NCI-H2227 (cell line): ENCODE results near the gene GRK4.
"Not testable (repeated sequence)": the region's sequence is repeated elsewhere in the genome, so short reads cannot be mapped to it uniquely, and the experiment has no call there.

ENCODE experiments used
- DNase-seq: peaks from one replicate; lab custom pipeline; 2025; ENCODE audit not compliant: unreplicated experiment; lab: John Stamatoyannopoulos, UW

The GRK4 gene

GRCh38 chr4:2941138-2942036 lies 22.0 kb upstream of the GRK4 start:
- DNase-seq = no peak

DNA sequence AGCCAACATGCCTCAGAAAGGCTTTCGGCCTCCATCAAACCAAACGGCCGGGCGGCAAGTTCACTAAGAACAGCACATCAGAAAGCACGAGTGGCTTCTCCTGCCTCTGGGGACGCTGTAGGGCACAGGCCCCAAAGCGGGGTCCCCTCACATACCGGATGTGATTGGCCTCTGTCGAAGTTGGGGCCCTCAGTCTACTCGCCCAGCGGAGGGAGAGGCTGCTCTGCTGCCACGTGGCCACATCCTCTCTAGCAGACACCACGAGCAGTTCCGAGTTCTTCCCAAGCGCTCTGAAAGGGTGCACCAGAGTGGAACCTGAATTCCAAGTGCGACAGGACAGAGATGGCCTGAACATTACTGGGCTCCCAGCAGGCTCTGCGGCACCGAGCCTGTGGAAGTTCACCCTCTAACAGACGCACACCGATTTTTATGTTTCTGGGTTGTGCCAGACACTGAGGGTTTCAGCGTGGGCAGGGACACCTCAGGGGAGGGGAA lies 21.3 kb upstream of the GRK4 start:
- DNase-seq = no peak

- no peak for DNase-seq
Measured at GRCh38 chr4:2942532-2943363, 20.6 kb upstream of the GRK4 start.

DNA sequence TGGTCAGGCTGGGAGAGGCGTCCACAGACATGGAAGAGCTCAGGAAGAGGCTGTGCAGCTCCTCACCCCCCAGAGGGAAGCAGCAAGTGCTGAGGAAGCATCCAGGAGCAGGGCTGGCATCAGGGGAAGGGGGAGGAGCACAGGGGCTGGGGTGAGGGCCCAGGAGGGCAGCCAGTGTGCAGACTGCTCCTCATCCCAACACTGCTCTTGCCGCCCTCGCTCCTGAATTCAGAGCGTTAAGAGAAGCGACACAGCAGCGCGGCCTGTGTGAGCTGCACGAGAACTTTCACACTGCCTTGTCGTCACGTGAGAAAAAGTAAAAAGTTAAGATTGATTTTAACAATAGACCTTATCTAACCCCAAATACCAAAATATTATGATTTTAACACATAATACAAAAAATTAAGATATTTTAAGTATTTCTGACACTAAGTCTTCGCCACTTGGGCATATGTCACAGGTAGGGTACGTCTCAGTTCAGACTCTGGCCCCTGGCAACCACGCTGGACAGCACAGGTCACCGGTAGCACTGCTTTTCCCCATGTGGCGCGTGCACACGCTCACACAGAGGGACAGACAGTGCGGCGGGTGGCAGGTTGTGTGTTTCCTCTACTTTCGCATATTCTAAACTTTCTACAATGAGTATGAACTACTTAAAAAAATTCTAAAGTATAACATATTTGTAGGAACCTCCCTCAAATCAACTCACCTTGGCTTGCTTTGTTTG lies 19.8 kb upstream of the GRK4 start:
- no peak for DNase-seq

GRCh38 chr4:2944091-2944482 lies 19.3 kb upstream of the GRK4 start:
- DNase-seq = no peak

DNA sequence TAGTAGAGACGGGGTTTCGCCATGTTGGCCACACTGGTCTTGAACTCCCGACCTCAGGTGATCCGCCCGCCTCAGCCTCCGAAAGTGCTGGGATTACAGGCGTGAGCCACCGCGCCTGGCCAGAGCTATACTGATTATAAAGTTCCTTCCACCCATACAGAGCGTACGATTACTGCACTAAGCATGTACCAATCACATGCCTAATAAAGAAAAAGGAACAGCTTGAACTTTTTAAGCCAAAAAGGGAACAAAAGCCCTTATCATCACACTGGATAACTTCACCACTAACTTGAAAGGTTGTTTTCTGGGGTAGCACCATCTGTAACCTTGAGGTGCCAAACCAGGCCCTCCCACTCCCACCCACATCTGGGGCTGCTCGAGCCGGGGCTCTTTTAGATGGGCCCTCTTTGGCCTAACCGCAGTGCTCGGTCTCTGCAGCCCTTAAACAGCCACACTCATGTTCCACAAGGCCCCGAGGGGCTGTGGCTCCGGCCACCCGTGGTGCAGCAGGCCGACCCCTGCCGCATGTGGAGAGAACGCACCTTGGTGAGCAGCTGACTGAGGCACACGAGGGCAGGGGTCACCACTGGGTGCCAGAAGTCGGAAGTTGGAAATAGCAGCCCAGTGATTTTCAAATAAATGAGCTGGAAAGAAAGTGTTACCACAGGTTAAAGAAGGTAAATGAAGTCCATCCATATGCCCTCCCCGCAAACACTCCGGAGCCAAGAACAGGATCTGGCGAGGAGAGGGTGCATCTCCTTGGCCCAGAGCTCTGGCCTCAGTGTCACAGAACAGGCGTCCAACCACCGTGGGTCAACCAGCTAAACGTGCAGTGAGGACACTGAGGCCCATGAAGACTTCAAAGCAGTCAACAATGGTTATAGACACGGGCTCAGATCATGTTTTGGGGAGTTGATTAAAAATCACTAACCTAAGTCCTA lies 18.5 kb upstream of the GRK4 start:
- DNase-seq = no peak

GRCh38 chr4:2945619-2946604 lies 17.5 kb upstream of the GRK4 start:
- not testable (repeated sequence) for DNase-seq

DNA sequence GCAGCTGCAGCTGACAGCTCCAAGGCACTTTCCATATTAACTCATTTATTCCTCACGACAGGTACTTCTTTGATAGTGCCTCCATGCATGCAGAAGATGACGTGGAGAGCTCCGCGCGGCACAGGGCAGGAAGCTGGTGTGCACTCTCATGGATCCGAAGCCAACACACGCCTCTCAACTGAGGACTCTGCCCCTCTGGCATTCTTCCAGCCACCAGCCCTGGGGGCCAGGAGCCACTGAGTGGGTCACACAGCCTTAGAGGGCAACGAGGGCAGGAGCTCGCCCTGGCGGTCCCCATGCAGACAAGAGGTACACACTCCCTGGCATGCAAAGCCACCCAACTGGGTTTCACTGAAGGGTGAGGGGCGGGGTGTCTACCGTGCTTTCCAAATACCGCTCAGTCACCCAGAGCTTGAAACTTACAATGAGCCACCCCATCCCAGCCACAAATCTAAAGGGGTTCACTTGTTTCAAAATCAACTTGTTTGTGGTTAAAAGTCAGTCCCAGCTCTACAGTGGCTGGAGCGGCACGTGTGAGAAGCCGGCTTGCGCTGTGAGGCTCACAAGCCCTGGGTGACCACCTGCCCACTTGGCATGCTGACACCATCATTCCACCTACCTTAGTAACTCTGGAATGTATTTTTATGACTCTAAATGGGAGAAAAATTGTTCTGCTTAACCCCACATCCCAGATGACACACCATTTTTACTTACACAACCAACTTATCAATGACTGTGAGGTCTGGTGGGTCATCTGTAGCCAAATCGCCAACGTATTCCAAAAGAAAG lies 16.4 kb upstream of the GRK4 start:
- no peak for DNase-seq

GRCh38 chr4:2947926-2948325 lies 15.4 kb upstream of the GRK4 start:
- DNase-seq = no peak

DNA sequence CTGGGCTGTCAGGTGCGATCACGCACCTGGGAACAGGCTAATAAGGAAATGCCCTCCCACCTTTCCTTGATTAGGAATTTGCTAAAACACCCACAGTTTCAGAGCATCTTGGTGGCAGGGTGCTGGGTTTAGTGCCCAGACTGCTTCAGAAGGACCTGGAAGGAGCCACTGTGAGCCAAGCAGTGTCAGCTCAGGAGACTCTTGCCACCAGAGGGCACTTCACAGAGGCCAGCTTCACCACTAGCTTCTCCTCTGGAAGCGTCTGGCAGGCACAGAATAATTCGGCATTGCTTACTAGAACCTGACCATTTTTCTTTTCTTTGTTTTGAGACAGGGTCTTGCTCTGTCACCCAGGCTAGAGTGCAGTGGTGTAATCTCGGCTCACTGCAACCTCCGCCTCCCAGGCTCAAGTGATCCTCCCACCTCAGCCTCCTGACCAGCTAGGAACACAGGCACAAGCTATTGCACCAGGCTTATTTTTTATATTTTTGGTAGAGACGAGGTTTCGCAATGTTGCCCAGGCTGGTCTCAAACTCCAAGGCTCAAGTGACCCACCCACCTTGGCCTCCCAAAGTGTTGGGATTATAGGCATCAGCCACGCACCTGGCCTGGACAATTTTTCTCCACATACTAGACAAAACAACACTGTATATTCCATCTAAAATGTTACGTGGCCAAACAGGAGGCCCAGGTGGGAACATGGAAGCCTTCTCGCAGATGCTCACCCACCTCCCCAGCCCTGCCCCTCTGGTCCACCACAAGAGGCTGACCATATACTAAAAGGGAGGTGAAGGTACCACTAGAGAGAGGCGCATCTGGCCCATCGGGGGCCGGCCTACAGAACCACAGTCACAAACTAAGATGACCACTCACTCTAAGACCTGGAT lies 14.2 kb upstream of the GRK4 start:
- DNase-seq = no peak

GRCh38 chr4:2949782-2950125 lies 13.6 kb upstream of the GRK4 start:
- DNase-seq = no peak

- DNase-seq = no peak
Measured at GRCh38 chr4:2950221-2950989, 13.0 kb upstream of the GRK4 start.

GRCh38 chr4:2953496-2953895 lies 9.9 kb upstream of the GRK4 start:
- DNase-seq = no peak

DNA sequence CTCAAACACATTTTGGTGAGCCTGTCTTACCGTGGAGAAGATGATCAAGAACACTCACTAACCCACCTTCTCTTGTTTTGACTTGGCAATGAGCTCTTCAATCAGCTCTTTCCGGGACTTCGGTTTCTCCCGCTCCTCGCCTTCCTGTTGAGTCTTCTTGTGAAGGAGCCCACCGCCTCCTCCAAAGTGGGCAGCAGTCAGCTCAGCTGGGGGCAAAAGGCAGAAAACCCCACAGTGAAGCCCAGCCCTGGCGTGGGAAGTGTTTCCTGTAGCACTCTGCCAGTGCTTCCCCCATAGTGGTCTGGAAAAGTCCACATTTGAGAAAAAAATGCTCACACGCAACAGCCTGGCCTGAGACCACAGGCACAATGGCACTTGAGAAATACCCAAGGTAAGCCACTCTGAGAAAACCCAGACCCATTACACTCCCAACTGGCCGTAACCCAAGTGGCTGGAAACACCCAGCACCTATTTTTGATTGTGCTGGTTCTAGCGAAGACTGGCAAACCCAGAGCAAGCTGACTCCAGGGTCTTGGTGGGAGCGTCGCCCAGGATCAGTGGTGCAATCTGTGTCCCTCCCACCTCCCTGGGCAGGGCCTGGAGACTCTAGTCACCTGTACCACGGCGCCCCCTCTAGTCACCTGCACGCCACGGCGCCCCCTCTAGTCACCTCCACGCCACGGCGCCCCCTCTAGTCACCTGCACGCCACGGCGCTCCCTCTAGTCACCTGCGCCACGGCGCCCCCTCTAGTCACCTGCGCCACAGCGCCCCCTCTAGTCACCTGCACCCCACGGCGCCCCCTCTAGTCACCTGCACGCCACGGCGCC lies 8.8 kb upstream of the GRK4 start:
- no peak for DNase-seq

DNA sequence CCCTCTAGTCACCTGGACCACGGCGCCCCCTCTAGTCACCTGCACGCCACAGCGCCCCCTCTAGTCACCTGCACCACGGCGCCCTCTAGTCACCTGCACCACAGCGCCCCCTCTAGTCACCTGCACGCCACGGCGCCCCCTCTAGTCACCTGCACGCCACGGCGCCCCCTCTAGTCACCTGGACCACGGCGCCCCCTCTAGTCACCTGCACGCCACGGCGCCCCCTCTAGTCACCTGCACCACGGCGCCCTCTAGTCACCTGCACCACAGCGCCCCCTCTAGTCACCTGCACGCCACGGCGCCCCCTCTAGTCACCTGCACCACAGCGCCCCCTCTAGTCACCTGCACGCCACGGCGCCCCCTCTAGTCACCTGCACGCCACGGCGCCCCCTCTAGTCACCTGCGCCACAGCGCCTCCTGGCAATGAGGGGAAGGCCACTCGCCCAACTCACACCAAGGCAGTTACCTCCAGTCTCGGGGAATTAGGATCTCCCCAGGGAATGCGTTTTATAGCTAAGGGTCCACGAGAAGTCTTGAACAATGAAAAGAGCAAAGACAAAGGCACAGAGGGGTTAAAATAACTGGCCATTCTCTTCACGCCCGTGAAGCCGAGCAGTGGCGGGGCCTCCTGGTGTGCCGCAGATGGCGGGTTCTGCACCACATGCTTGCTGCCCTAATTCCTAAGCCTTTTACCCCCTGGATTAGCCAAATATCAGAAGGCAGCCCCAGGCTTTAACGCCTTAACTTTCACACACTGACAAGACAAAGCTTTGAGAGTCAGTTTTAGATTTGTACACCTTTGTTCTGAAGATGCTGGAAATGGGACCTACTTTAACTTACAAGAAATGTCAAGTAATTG lies 8.0 kb upstream of the GRK4 start:
- not testable (repeated sequence) for DNase-seq
